Panc1 (cell line): ENCODE data around the gene ACTR3.

Experiments used
- TF ChIP-seq, protein P1 (sequence below): fragments of 450-650 bp; IDR thresholded peaks from 2 replicates; pipeline ENCODE4 v1.5.1; 2017; ENCODE audit warnings: mild to moderate bottlenecking
- TF ChIP-seq, protein P2 (sequence below), 2 experiments: IDR thresholded peaks; 2 replicates each; pipeline ENCODE4 v1.6.1; 2011 to 2012; ENCODE audit warnings: low read depth in 2 of 2, control low read depth in 1 of 2, low read length in 1 of 2, mild to moderate bottlenecking in 1 of 2, moderate library complexity in 1 of 2; ENCODE audit not compliant: insufficient read depth in 1 of 2

DNA sequence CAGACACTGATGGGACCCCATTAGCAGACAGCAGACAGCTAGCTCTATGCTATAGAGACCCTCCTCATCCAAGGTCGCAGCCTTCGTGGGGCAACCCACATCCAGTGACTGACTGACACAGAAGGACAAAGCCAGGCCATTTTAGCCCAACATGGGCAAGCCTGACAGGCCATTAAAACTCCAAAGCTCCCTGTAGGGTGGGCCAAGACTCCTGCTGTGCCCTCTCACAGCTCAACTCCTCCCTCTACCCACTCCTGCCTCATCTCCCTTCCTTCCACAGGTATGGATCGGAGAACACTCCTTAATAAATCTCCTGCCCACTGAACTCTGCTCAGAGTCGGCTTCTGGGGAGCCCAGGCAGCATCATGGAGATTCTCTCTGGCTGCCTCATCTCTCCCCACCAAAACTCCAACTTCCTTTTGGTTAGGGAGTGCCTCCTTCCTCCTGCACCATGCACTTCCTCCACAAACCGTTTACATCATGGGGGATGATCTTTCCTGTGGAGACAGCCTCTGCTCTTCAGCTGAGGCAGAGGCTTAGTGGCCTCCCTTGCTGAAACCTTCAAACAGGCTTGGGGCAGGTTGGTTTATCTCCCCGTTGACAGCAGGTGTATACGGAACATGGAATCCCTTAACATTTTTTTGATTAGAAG, 86.5 kb downstream of the ACTR3 start:
- TF ChIP-seq, protein P1, sequence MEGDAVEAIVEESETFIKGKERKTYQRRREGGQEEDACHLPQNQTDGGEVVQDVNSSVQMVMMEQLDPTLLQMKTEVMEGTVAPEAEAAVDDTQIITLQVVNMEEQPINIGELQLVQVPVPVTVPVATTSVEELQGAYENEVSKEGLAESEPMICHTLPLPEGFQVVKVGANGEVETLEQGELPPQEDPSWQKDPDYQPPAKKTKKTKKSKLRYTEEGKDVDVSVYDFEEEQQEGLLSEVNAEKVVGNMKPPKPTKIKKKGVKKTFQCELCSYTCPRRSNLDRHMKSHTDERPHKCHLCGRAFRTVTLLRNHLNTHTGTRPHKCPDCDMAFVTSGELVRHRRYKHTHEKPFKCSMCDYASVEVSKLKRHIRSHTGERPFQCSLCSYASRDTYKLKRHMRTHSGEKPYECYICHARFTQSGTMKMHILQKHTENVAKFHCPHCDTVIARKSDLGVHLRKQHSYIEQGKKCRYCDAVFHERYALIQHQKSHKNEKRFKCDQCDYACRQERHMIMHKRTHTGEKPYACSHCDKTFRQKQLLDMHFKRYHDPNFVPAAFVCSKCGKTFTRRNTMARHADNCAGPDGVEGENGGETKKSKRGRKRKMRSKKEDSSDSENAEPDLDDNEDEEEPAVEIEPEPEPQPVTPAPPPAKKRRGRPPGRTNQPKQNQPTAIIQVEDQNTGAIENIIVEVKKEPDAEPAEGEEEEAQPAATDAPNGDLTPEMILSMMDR = no peak
- TF ChIP-seq, protein P2, sequence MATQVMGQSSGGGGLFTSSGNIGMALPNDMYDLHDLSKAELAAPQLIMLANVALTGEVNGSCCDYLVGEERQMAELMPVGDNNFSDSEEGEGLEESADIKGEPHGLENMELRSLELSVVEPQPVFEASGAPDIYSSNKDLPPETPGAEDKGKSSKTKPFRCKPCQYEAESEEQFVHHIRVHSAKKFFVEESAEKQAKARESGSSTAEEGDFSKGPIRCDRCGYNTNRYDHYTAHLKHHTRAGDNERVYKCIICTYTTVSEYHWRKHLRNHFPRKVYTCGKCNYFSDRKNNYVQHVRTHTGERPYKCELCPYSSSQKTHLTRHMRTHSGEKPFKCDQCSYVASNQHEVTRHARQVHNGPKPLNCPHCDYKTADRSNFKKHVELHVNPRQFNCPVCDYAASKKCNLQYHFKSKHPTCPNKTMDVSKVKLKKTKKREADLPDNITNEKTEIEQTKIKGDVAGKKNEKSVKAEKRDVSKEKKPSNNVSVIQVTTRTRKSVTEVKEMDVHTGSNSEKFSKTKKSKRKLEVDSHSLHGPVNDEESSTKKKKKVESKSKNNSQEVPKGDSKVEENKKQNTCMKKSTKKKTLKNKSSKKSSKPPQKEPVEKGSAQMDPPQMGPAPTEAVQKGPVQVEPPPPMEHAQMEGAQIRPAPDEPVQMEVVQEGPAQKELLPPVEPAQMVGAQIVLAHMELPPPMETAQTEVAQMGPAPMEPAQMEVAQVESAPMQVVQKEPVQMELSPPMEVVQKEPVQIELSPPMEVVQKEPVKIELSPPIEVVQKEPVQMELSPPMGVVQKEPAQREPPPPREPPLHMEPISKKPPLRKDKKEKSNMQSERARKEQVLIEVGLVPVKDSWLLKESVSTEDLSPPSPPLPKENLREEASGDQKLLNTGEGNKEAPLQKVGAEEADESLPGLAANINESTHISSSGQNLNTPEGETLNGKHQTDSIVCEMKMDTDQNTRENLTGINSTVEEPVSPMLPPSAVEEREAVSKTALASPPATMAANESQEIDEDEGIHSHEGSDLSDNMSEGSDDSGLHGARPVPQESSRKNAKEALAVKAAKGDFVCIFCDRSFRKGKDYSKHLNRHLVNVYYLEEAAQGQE (IDR thresholded peaks at IDR 0.05; ENCODE audit: insufficient read depth in 1 of 2, low read depth in 2 of 2, low read length in 1 of 2) = no peak
